K562 (cell line): ENCODE measurements around the gene MVK. TPM values are rescaled to one million over a fixed set of nuclear protein-coding genes. Genes with fewer than 3 reads are reported as not detected.
A peak's percentile ranks its signal among the peaks of the same experiment; 100 is the strongest.

ENCODE experiments used
- ARNT ChIP-seq, 2 experiments: fragments of 450-650 bp; IDR thresholded peaks; 2 replicates each; pipeline ENCODE4 v1.6.1; 2016; ENCODE audit warnings: mild to moderate bottlenecking in 1 of 2
- BACH1 ChIP-seq: fragments of 200-800 bp; sonication (Bioruptor generic); IDR thresholded peaks from 2 replicates; pipeline ENCODE4 v1.6.1; 2016; ENCODE audit warnings: missing genetic modification characterization, missing compliant biosample characterization
- DACH1 ChIP-seq: fragments of 450-650 bp; IDR thresholded peaks from 2 replicates; pipeline ENCODE4 v1.6.1; 2018; ENCODE audit not compliant: partially characterized antibody
- GATA2 ChIP-seq: sonication (generic); formaldehyde crosslinking; IDR thresholded peaks from 2 replicates; pipeline ENCODE4 v1.4.0; 2020; ENCODE audit warnings: mild to moderate bottlenecking, missing genetic modification reagents
- KAT7 ChIP-seq: sonication (generic); formaldehyde crosslinking; IDR thresholded peaks from 2 replicates; pipeline ENCODE4 v1.8.0; 2022; ENCODE audit warnings: missing genetic modification reagents, mild to moderate bottlenecking, borderline replicate concordance
- PHB2 ChIP-seq: fragments of 450-650 bp; IDR thresholded peaks from 2 replicates; pipeline ENCODE4 v1.6.1; 2017; ENCODE audit warnings: low read depth
- ZBTB1 ChIP-seq: sonication (generic); formaldehyde crosslinking; IDR thresholded peaks from 2 replicates; pipeline ENCODE4 v1.8.1; 2023; ENCODE audit warnings: missing genetic modification reagents, low read depth, mild to moderate bottlenecking, borderline replicate concordance
- polyA plus RNA-seq, 8 experiments: library from polyadenylated mRNA; depleted of rRNA in 4 of 8; stranded (reverse) in 5 of 8; unstranded in 3 of 8; fragments of >200 nt; fragmentation: Nextera tagmentation in 2 of 8; fragmentation: Illumina TruSeq in 1 of 8; extraction: Ambion mirVana in 2 of 8; extraction: Trizol in 1 of 8; gene quantifications; 2 replicates each; pipeline versions ENCODE4 v1.2.1 to v1.2.3, GENCODE V29; 2011 to 2014; ENCODE audit warnings: inconsistent platforms in 1 of 8, missing spikeins in 1 of 8
- total RNA-seq, 7 experiments: library from RNA; depleted of rRNA in 6 of 7; stranded (reverse); fragments of >200 nt in 6 of 7; fragmentation: Illumina TruSeq in 2 of 7; extraction: Trizol in 2 of 7; gene quantifications; 2 replicates each; pipeline versions ENCODE4 v1.2.1 to v1.2.3, GENCODE V29; 2011 to 2021; ENCODE audit warnings: low replicate concordance in 1 of 7
- TF ChIP-seq, protein P1 (sequence below): IDR thresholded peaks from 2 replicates; pipeline ENCODE4 v1.6.1; 2014; ENCODE audit warnings: antibody characterized with exemption
- TF ChIP-seq, protein P2 (sequence below): conservative IDR thresholded peaks from 2 replicates; pipeline ENCODE4 v1.6.1; 2011; ENCODE audit warnings: low read depth, mild to moderate bottlenecking, low read length; ENCODE audit not compliant: control insufficient read depth
- TF ChIP-seq, protein P3 (sequence below), 2 experiments: IDR thresholded peaks in 1 of 2; conservative IDR thresholded peaks in 1 of 2; 2 replicates each; pipeline ENCODE4 v1.6.1; 2016; ENCODE audit warnings: low read depth in 2 of 2, mild to moderate bottlenecking in 1 of 2, missing compliant biosample characterization in 1 of 2, missing genetic modification characterization in 1 of 2, moderate library complexity in 1 of 2
- TF ChIP-seq, protein P4 (sequence below), 2 experiments: fragments of 450-650 bp in 1 of 2; sonication (generic) in 1 of 2; formaldehyde crosslinking in 1 of 2; IDR thresholded peaks; 2 replicates each; pipeline versions ENCODE4 v1.7.1 to v1.9.0; 2016 to 2022; ENCODE audit warnings: inconsistent platforms in 1 of 2, mild to moderate bottlenecking in 1 of 2, missing genetic modification reagents in 1 of 2

The MVK gene
- total and polyA plus RNA-seq, 9 of the 15 experiments (the other 6 are each of a cell fraction or from before 2014, with no cell fraction given), result 0.41 to 33.6 (median 18.8) TPM

DNA sequence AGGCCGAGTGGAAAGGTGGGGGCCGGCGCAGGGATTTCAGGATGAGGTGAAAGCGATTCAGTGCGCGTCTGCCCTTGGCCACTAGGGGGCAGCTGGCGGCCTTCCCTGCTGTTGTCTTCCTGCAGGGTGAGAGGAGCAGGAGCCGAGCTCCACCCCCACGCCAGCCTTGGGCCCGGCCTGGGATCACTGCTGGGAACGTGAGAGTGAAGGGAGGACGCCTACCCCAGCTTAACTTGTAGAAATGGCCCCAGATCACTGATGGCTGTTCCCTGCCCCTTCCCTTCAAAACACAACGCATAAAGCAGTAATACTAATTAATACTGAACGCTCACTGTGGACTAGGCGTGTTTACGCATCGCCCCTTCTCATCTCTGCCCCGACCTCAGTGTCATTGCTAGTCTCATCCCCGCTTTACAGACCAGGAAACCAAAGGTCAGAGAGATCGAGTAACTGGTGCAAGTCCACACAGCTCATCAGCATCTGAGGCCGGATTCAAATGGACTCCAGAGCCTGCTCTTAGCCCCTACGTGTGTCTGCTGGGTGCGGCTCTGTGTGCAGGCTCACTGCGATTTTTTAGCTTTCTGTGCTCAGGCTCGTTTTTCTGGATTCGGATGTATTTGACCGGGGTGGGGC, 24.3 kb downstream of the MVK start (continued):
- TF ChIP-seq, protein P1, sequence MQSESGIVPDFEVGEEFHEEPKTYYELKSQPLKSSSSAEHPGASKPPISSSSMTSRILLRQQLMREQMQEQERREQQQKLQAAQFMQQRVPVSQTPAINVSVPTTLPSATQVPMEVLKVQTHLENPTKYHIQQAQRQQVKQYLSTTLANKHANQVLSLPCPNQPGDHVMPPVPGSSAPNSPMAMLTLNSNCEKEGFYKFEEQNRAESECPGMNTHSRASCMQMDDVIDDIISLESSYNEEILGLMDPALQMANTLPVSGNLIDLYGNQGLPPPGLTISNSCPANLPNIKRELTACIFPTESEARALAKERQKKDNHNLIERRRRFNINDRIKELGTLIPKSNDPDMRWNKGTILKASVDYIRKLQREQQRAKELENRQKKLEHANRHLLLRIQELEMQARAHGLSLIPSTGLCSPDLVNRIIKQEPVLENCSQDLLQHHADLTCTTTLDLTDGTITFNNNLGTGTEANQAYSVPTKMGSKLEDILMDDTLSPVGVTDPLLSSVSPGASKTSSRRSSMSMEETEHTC, result no peak
- TF ChIP-seq, protein P2, sequence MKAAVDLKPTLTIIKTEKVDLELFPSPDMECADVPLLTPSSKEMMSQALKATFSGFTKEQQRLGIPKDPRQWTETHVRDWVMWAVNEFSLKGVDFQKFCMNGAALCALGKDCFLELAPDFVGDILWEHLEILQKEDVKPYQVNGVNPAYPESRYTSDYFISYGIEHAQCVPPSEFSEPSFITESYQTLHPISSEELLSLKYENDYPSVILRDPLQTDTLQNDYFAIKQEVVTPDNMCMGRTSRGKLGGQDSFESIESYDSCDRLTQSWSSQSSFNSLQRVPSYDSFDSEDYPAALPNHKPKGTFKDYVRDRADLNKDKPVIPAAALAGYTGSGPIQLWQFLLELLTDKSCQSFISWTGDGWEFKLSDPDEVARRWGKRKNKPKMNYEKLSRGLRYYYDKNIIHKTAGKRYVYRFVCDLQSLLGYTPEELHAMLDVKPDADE, result 0 out of 2 replicates have a peak, but pooled peaks have one; percentile 37
- no peak for TF ChIP-seq ARNT (IDR thresholded peaks at IDR 0.05)
- TF ChIP-seq PHB2, result no peak
- TF ChIP-seq, protein P3, sequence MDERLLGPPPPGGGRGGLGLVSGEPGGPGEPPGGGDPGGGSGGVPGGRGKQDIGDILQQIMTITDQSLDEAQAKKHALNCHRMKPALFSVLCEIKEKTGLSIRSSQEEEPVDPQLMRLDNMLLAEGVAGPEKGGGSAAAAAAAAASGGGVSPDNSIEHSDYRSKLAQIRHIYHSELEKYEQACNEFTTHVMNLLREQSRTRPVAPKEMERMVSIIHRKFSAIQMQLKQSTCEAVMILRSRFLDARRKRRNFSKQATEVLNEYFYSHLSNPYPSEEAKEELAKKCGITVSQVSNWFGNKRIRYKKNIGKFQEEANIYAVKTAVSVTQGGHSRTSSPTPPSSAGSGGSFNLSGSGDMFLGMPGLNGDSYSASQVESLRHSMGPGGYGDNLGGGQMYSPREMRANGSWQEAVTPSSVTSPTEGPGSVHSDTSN (CRISPR knock-in tag; IDR thresholded peaks at IDR 0.05; ENCODE audit: low read depth), result no peak
- TF ChIP-seq, protein P3 (tag; conservative IDR thresholded peaks at IDR 0.05; ENCODE audit: low read depth), result no peak
- no peak for TF ChIP-seq KAT7 (CRISPR knock-in tag)
- no peak for TF ChIP-seq BACH1 (tag)
- TF ChIP-seq, protein P4, sequence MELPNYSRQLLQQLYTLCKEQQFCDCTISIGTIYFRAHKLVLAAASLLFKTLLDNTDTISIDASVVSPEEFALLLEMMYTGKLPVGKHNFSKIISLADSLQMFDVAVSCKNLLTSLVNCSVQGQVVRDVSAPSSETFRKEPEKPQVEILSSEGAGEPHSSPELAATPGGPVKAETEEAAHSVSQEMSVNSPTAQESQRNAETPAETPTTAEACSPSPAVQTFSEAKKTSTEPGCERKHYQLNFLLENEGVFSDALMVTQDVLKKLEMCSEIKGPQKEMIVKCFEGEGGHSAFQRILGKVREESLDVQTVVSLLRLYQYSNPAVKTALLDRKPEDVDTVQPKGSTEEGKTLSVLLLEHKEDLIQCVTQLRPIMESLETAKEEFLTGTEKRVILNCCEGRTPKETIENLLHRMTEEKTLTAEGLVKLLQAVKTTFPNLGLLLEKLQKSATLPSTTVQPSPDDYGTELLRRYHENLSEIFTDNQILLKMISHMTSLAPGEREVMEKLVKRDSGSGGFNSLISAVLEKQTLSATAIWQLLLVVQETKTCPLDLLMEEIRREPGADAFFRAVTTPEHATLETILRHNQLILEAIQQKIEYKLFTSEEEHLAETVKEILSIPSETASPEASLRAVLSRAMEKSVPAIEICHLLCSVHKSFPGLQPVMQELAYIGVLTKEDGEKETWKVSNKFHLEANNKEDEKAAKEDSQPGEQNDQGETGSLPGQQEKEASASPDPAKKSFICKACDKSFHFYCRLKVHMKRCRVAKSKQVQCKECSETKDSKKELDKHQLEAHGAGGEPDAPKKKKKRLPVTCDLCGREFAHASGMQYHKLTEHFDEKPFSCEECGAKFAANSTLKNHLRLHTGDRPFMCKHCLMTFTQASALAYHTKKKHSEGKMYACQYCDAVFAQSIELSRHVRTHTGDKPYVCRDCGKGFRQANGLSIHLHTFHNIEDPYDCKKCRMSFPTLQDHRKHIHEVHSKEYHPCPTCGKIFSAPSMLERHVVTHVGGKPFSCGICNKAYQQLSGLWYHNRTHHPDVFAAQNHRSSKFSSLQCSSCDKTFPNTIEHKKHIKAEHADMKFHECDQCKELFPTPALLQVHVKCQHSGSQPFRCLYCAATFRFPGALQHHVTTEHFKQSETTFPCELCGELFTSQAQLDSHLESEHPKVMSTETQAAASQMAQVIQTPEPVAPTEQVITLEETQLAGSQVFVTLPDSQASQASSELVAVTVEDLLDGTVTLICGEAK (IDR thresholded peaks at IDR 0.05), result no peak
- TF ChIP-seq, protein P4 (CRISPR knock-in tag; IDR thresholded peaks at IDR 0.05), result no peak
- no peak for TF ChIP-seq DACH1
- TF ChIP-seq ZBTB1 (CRISPR knock-in tag), result no peak
- TF ChIP-seq GATA2 (CRISPR knock-in tag), result no peak
